OCI-LY7 (cell line): Measurements from ENCODE around the gene ABLIM1. TPM values are rescaled to one million over a fixed set of nuclear protein-coding genes. Genes with fewer than 3 reads are reported as not detected.

ENCODE experiments used
- BruUV-seq: library from RNA; stranded (reverse); fragments of 400-500 nt; replicated peaks from 2 replicates; lab custom pipeline; 2021; lab: Mats Ljungman, UMichigan
- CTCF ChIA-PET: fragments of 300-600 bp; sonication (Branson Sonifier 250); formaldehyde crosslinking; loops from one replicate; lab custom pipeline; 2022; ENCODE audit warnings: antibody characterized with exemption; ENCODE audit not compliant: unreplicated experiment; lab: Charles Lee
- POLR2A ChIA-PET: fragments of 300-600 bp; sonication (Branson Sonifier 250); formaldehyde crosslinking; loops from one replicate; lab custom pipeline; 2022; ENCODE audit warnings: antibody characterized with exemption; lab: Charles Lee
- DNase-seq: peaks from one replicate; pipeline ENCODE4 v3.0.0-alpha.2; 2015; ENCODE audit warnings: low spot score
- H2AFZ ChIP-seq: fragments of 200-600 bp; sonication (generic), shearing (Covaris generic); 2 replicates; pipeline ENCODE4 v1.6.1; 2014; ENCODE audit warnings: mild to moderate bottlenecking, antibody characterized with exemption, low read length, moderate library complexity
- H3K27ac ChIP-seq: fragments of 200-600 bp; sonication (generic); 2 replicates; pipeline ENCODE4 v1.5.1; 2014; ENCODE audit warnings: mixed run types, low read depth, mild to moderate bottlenecking, moderate library complexity, low read length, inconsistent platforms; ENCODE audit not compliant: poor library complexity, severe bottlenecking
- H3K36me3 ChIP-seq: fragments of 200-600 bp; sonication (generic); 2 replicates; pipeline ENCODE4 v1.6.1; 2014; ENCODE audit warnings: mild to moderate bottlenecking, antibody characterized with exemption, low read length, moderate library complexity, mixed read lengths; ENCODE audit not compliant: insufficient read depth
- H3K4me1 ChIP-seq: fragments of 200-600 bp; sonication (generic); 2 replicates; pipeline ENCODE4 v1.5.1; 2014; ENCODE audit warnings: mild to moderate bottlenecking, low read length; ENCODE audit not compliant: insufficient read depth, poor library complexity, severe bottlenecking
- H3K4me2 ChIP-seq: fragments of 200-600 bp; sonication (generic); 2 replicates; pipeline ENCODE4 v1.6.1; 2014; ENCODE audit warnings: mild to moderate bottlenecking, low read length
- H3K4me3 ChIP-seq: fragments of 200-600 bp; sonication (generic); 2 replicates; pipeline ENCODE4 v1.5.1; 2014; ENCODE audit warnings: mild to moderate bottlenecking, low read depth, low read length; ENCODE audit not compliant: poor library complexity, severe bottlenecking
- H3K79me2 ChIP-seq: fragments of 200-600 bp; sonication (generic); 2 replicates; pipeline ENCODE4 v1.6.1; 2016; ENCODE audit warnings: low read depth, mild to moderate bottlenecking, low read length, moderate library complexity, mixed read lengths; ENCODE audit not compliant: insufficient read depth
- H3K9me2 ChIP-seq: fragments of 200-600 bp; sonication (generic); 2 replicates; pipeline ENCODE4 v1.6.1; 2016; ENCODE audit warnings: mild to moderate bottlenecking, low read length, mixed read lengths; ENCODE audit not compliant: insufficient read depth
- H3K9me3 ChIP-seq: fragments of 200-600 bp; sonication (generic); 2 replicates; pipeline ENCODE4 v1.6.1; 2014; ENCODE audit warnings: mild to moderate bottlenecking, mixed run types, low read length, mixed read lengths
- H4K20me1 ChIP-seq: fragments of 200-600 bp; sonication (generic); 2 replicates; pipeline ENCODE4 v1.6.1; 2014; ENCODE audit warnings: mild to moderate bottlenecking, antibody characterized with exemption, low read length, moderate library complexity, mixed read lengths; ENCODE audit not compliant: insufficient read depth
- EZH2phosphoT487 ChIP-seq: fragments of 200-600 bp; sonication (generic); IDR thresholded peaks from 2 replicates; pipeline ENCODE4 v1.6.1; 2018; ENCODE audit warnings: low read depth, borderline replicate concordance, mild to moderate bottlenecking, mixed run types, antibody characterized with exemption, low read length, moderate library complexity, mixed read lengths
- intact Hi-C: fragments of 100-400 bp; cut with micrococcal nuclease; formaldehyde crosslinking; loops from one replicate; pipeline ENCODE4 v1.10.0; 2022; ENCODE audit not compliant: unreplicated experiment
- total RNA-seq, 2 experiments: library from RNA; depleted of rRNA in 1 of 2; stranded (reverse); fragments of >200 nt in 1 of 2; shearing (Covaris generic) in 1 of 2; gene quantifications; 2 replicates each; pipeline ENCODE4 v1.2.3, GENCODE V29; 2014 to 2022
- TF ChIP-seq, protein P1 (sequence below): fragments of 200-600 bp; sonication (generic); conservative IDR thresholded peaks from 2 replicates; pipeline ENCODE4 v1.5.1; 2014; ENCODE audit warnings: mild to moderate bottlenecking, antibody characterized with exemption, low read length, moderate library complexity, mixed read lengths

Gene ABLIM1
- total RNA-seq, 2 experiments from 2014 or later: 94.2 to 268 TPM

DNA sequence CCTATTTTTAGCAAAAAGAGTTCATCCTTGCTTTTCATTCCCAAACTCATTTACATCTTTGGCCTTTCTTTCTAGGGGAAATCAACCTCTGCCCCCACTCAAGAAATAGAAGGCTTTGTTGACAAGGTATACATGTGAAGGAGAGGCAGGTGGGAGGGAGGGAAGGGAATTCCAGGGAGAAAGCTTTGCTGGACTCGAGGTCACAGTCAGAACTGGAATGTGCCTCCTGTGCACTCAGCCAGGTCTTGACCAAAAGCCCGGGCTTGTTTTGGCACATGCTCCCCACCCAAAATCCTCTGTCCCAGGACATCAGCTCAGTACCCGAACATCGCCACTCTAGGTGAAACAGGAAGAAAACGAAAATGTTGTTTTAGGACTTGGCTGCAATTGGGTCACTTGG is 61.3 kb downstream of the ABLIM1 start:
- Histone ChIP-seq H2AFZ (no peak overlapping the region), H3K27ac (no peak overlapping the region), H3K9me2 (no peaks in the 10 kb centered on the region), H3K4me3 (no peak overlapping the region), H3K79me2 (no peaks in the 10 kb centered on the region), H4K20me1 (no peaks in the 10 kb centered on the region), H3K4me1 (no peaks in the 10 kb centered on the region), H3K36me3 (no peaks in the 10 kb centered on the region), H3K4me2 (no peak overlapping the region), H3K9me3 (no peaks in the 10 kb centered on the region)
- no peak for DNase-seq
- no TSS peak for BruUV-seq
- no peak for TF ChIP-seq EZH2phosphoT487
- TF ChIP-seq, protein P1, sequence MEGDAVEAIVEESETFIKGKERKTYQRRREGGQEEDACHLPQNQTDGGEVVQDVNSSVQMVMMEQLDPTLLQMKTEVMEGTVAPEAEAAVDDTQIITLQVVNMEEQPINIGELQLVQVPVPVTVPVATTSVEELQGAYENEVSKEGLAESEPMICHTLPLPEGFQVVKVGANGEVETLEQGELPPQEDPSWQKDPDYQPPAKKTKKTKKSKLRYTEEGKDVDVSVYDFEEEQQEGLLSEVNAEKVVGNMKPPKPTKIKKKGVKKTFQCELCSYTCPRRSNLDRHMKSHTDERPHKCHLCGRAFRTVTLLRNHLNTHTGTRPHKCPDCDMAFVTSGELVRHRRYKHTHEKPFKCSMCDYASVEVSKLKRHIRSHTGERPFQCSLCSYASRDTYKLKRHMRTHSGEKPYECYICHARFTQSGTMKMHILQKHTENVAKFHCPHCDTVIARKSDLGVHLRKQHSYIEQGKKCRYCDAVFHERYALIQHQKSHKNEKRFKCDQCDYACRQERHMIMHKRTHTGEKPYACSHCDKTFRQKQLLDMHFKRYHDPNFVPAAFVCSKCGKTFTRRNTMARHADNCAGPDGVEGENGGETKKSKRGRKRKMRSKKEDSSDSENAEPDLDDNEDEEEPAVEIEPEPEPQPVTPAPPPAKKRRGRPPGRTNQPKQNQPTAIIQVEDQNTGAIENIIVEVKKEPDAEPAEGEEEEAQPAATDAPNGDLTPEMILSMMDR: no peak
- ChIA-PET CTCF (no interaction called here), POLR2A (interaction anchor here (0.6 kb wide), 1 partner anchor 78 kb away, joined by 4 read pairs; no protein-coding TSS in a partner anchor)
- intact Hi-C loops: no loop called here

DNA sequence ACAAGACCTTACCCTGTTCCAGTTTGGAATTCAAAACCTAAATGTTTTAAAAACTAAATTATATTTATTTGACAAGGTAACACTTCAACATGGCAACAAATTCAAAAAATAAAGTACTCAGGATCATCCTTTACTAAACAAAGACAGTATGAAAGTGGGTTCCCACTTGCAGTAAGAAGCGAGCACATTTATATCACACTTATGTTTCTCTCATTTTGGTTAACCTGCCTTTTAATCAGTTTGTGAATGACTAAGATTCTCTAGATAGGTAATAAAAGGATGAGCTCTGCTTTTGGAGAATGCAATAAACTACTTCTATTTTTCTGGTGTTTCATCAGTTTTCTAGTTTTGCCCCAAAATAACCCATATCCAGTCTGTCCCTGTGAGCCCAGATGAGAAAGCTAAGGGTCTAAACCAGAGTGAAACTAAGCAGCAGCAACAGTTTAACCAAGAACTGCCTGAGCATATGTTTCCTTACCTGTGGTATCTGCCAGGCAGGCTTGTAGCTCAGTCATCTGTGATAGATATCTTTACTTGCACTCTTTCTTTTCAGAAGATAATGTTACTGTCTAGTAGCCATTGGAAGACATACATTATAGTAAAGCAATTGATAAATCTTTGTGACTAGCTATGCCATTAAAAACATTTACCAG is 64.1 kb downstream of the ABLIM1 start:
- Histone ChIP-seq H2AFZ (no peak overlapping the region), H3K79me2 (no peaks in the 10 kb centered on the region), H4K20me1 (no peaks in the 10 kb centered on the region), H3K4me2 (no peak overlapping the region), H3K9me2 (no peaks in the 10 kb centered on the region), H3K27ac (no peak overlapping the region), H3K4me1 (no peaks in the 10 kb centered on the region), H3K36me3 (no peaks in the 10 kb centered on the region), H3K4me3 (no peak overlapping the region), H3K9me3 (no peaks in the 10 kb centered on the region)
- no TSS peak for BruUV-seq
- CTCF ChIA-PET: no interaction called here
- no peak for DNase-seq
- POLR2A ChIA-PET: interaction anchor here (0.6 kb wide), 2 partner anchors 45 to 361 kb away, joined by 4 to 8 read pairs; no protein-coding TSS in a partner anchor
- intact Hi-C loops: no loop called here
- TF ChIP-seq EZH2phosphoT487: no peak
- TF ChIP-seq, protein P1: no peak

DNA sequence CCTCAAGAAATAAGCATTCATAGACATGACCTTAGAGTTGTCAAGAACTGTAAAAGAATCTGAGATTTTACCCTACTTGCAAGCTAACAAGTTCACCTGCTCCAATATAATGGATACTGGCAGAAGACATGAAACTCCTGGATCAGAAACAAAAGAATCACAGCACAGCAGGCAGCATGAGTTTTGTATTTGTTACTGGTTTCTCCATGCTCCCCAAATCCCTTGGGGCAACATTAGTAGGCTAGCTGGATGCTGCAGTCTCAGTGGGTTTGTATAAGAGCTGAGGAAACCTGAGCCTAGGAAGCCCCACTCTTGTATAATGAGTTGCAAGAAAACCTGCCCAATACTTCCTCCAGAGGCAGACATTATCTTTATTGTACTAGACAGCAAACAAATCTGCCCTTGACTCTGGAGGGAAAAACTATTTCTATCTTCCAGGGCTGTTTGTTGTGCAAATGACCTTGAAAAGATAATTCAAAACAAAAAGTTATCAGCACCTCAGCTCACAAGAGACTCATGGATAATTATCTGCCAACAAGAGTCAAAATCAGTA is 64.8 kb downstream of the ABLIM1 start:
- BruUV-seq: no TSS peak
- Histone ChIP-seq H3K9me2 (no peaks in the 10 kb centered on the region), H3K4me3 (no peak overlapping the region), H3K4me1 (no peaks in the 10 kb centered on the region), H3K9me3 (no peaks in the 10 kb centered on the region), H3K4me2 (no peak overlapping the region), H3K79me2 (no peaks in the 10 kb centered on the region), H3K36me3 (no peaks in the 10 kb centered on the region), H4K20me1 (no peaks in the 10 kb centered on the region), H3K27ac (no peak overlapping the region), H2AFZ (no peak overlapping the region)
- ChIA-PET POLR2A (interaction anchor here (0.6 kb wide), 1 partner anchor 46 kb away, joined by 4 read pairs; no protein-coding TSS in a partner anchor), CTCF (no interaction called here)
- no peak for DNase-seq
- TF ChIP-seq EZH2phosphoT487: no peak
- TF ChIP-seq, protein P1: no peak
- intact Hi-C loops: no loop called here
